Fibroblast of lung (primary cell): Measurements from ENCODE around the gene EPHA1.

Experiments used
- CTCF ChIP-seq, 2 donors: IDR thresholded peaks in 1 of 2; conservative IDR thresholded peaks in 1 of 2; 1 replicate in 1 of 2; 2 replicates in 1 of 2; pipeline ENCODE4 v1.5.1; 2011 to 2012; ENCODE audit warnings: low read length in 2 of 2, control low read depth in 1 of 2, inconsistent platforms in 1 of 2, low read depth in 1 of 2, mild to moderate bottlenecking in 1 of 2
- EZH2 ChIP-seq: IDR thresholded peaks from 2 replicates; pipeline ENCODE4 v1.5.1; 2012; ENCODE audit warnings: low read length, control low read depth, mild to moderate bottlenecking; ENCODE audit errors: missing control alignments

- TF ChIP-seq CTCF (conservative IDR thresholded peaks at IDR 0.05 in 1 of 2, IDR thresholded peaks at IDR 0.05 in 1 of 2; ENCODE audit: low read depth in 1 of 2, low read length in 2 of 2) (no peak), EZH2 (no peak)
Measured at GRCh38 chr7:143417734-143418383, 9.2 kb upstream of the EPHA1 start.
